ENCODE data around the gene IRAG1. TPM values are rescaled to one million over a fixed set of nuclear protein-coding genes. Genes with fewer than 3 reads are reported as not detected.

IRAG1 gene
- total and polyA plus RNA-seq, 4 experiments from 2014 or later, result not detected

- intact Hi-C loops (cut with micrococcal nuclease), result no loop called here
- no peak for DNase-seq
- Mint-ChIP-seq H3K27me3 (peaks cover 4 to 6% of the 10 kb centered on the region in 2 donors), H3K27ac (no peak overlapping the region), H3K4me3 (no peak overlapping the region), H3K4me1 (peaks cover 8 to 13% (median 11%) of the 10 kb centered on the region in 4 donors), H3K36me3 (no peaks in the 10 kb centered on the region), H3K9me3 (no peaks in the 10 kb centered on the region)
- H3K36me3 ChIP-seq (ENCODE audit: insufficient read depth, low read length), result no peaks in the 10 kb centered on the region
- peaks cover 10% of the 10 kb centered on the region for H3K4me1 ChIP-seq (ENCODE audit: insufficient read depth, low read length)
- no peaks in the 10 kb centered on the region for H3K9me3 ChIP-seq (ENCODE audit: control insufficient read depth in 1 of 2, low read length in 2 of 2)
- CTCF ChIA-PET (ENCODE audit: partially characterized antibody), result no interaction called here
- no peak overlapping the region for H3K4me3 ChIP-seq (ENCODE audit: low read length in 2 of 2)
- no peak overlapping the region for H3K27ac ChIP-seq (ENCODE audit: low read depth, low read length)
- POLR2A ChIA-PET (ENCODE audit: partially characterized antibody), result no interaction called here
- H3K27me3 ChIP-seq (ENCODE audit: insufficient read depth, low read length), result no peaks in the 10 kb centered on the region
These were observed 27.4 kb upstream of the IRAG1 start for GRCh38 chr11:10720881-10721376.

GRCh38 chr11:10719616-10720015, 26.1 kb upstream of the IRAG1 start:
- H3K27me3 ChIP-seq (ENCODE audit: insufficient read depth, low read length), result no peaks in the 10 kb centered on the region
- intact Hi-C loops (cut with micrococcal nuclease), result no loop called here
- no peak for DNase-seq
- CTCF ChIA-PET (ENCODE audit: partially characterized antibody), result interaction anchor here (1.2 kb wide), 1 partner anchor 306 kb away, joined by 3 read pairs; no protein-coding TSS in a partner anchor
- peaks cover 0 to 1% (median under 1%) of the 10 kb centered on the region in 4 donors for H3K4me1 Mint-ChIP-seq
- no peak overlapping the region for H3K27ac ChIP-seq (ENCODE audit: low read depth, low read length)
- H3K27ac Mint-ChIP-seq, result no peak overlapping the region
- no peaks in the 10 kb centered on the region for H3K9me3 ChIP-seq (ENCODE audit: control insufficient read depth in 1 of 2, low read length in 2 of 2)
- H3K36me3 Mint-ChIP-seq, result no peaks in the 10 kb centered on the region
- no peaks in the 10 kb centered on the region for H3K36me3 ChIP-seq (ENCODE audit: insufficient read depth, low read length)
- peaks cover 4 to 6% of the 10 kb centered on the region in 2 donors for H3K27me3 Mint-ChIP-seq
- no peaks in the 10 kb centered on the region for H3K9me3 Mint-ChIP-seq
- POLR2A ChIA-PET (ENCODE audit: partially characterized antibody), result interaction anchor here (1.6 kb wide), 1 partner anchor 260 kb away, joined by 3 read pairs; no protein-coding TSS in a partner anchor
- no peak overlapping the region for H3K4me3 ChIP-seq (ENCODE audit: low read length in 2 of 2)
- no peak overlapping the region for H3K4me3 Mint-ChIP-seq
- H3K4me1 ChIP-seq (ENCODE audit: insufficient read depth, low read length), result no peaks in the 10 kb centered on the region

DNA sequence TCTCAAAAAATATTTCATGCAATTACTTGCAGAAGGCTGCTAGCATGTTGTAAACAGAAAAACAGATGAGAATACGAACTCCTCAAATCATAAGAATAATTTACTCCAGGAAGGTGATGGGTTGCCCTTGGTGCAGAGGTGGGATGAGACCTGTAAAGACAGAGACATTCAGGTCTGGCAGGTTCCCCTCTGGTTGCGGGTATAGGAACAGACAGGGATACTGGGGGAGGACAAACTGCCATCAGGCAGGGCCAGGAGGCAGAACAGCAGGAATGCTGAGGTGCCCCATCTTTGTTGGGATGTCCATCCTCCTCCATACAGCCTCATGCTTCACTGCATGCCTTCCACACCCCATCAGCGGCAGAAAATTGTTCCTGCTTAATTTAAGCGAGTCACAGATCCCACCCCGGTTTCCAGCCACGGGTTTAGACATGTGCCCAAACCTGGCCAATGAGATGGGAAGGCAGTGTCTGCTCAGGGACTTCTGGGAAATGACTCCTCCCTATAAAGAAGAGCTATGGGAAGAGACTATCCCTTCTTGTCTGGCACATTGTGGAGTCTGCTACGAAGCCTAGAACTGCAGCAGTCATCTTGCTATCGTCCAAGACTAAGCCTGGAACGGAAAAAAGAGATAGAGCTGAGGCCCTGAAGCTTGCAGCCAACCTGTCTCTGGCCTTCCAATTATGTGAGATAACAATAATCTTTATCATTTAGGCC, 23.1 kb upstream of the IRAG1 start:
- H3K9me3 Mint-ChIP-seq, result no peaks in the 10 kb centered on the region
- no peaks in the 10 kb centered on the region for H3K36me3 Mint-ChIP-seq
- Histone ChIP-seq H3K4me1 (ENCODE audit: insufficient read depth, low read length) (no peaks in the 10 kb centered on the region), H3K36me3 (ENCODE audit: insufficient read depth, low read length) (no peaks in the 10 kb centered on the region), H3K9me3 (ENCODE audit: control insufficient read depth in 1 of 2, low read length in 2 of 2) (no peaks in the 10 kb centered on the region), H3K27ac (ENCODE audit: low read depth, low read length) (no peak overlapping the region), H3K27me3 (ENCODE audit: insufficient read depth, low read length) (no peaks in the 10 kb centered on the region), H3K4me3 (ENCODE audit: low read length in 2 of 2) (no peak overlapping the region)
- intact Hi-C loops (cut with micrococcal nuclease), result no loop called here
- DNase-seq, result no peak
- no peaks in the 10 kb centered on the region for H3K4me1 Mint-ChIP-seq
- CTCF ChIA-PET (ENCODE audit: partially characterized antibody), result no interaction called here
- no peak overlapping the region for H3K4me3 Mint-ChIP-seq
- H3K27ac Mint-ChIP-seq, result no peak overlapping the region
- POLR2A ChIA-PET (ENCODE audit: partially characterized antibody), result no interaction called here
- H3K27me3 Mint-ChIP-seq, result peaks cover 2 to 4% of the 10 kb centered on the region in 2 donors

- ChIA-PET POLR2A (ENCODE audit: partially characterized antibody) (no interaction called here), CTCF (ENCODE audit: partially characterized antibody) (no interaction called here)
- no peak for DNase-seq
- Mint-ChIP-seq H3K4me3 (no peak overlapping the region), H3K27ac (no peak overlapping the region), H3K36me3 (no peaks in the 10 kb centered on the region), H3K4me1 (no peaks in the 10 kb centered on the region), H3K27me3 (peaks cover 2 to 4% of the 10 kb centered on the region in 2 donors), H3K9me3 (no peaks in the 10 kb centered on the region)
- no peak overlapping the region for H3K27ac ChIP-seq (ENCODE audit: low read depth, low read length)
- H3K36me3 ChIP-seq (ENCODE audit: insufficient read depth, low read length), result no peaks in the 10 kb centered on the region
- no peak overlapping the region for H3K4me3 ChIP-seq (ENCODE audit: low read length in 2 of 2)
- no peaks in the 10 kb centered on the region for H3K9me3 ChIP-seq (ENCODE audit: control insufficient read depth in 1 of 2, low read length in 2 of 2)
- intact Hi-C loops (cut with micrococcal nuclease), result no loop called here
- no peaks in the 10 kb centered on the region for H3K27me3 ChIP-seq (ENCODE audit: insufficient read depth, low read length)
- H3K4me1 ChIP-seq (ENCODE audit: insufficient read depth, low read length), result no peaks in the 10 kb centered on the region
These were observed 22.6 kb upstream of the IRAG1 start for GRCh38 chr11:10716122-10716521.

DNA sequence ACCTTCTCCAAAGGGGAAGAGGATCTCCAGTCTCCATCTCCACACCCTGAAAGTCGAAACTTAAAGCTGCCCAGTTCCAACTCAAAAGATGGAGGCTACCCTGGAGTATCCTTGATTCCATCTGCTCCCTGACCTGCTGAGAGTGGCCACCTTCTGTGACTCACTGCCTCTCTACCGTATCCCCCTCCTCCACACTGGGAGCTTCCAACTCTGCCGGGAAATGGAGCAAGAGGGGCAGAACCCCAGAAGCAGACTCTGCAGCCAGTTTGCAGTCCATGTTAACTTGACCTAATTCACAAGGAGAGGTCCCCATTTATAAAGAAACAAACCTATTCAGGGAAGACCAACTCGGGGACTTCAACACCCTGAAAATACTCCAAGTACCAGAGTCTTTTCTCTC, 22.0 kb upstream of the IRAG1 start:
- Mint-ChIP-seq H3K4me3 (no peak overlapping the region), H3K9me3 (no peaks in the 10 kb centered on the region), H3K27me3 (peaks cover 2 to 4% of the 10 kb centered on the region in 2 donors), H3K27ac (no peak overlapping the region), H3K4me1 (no peaks in the 10 kb centered on the region), H3K36me3 (no peaks in the 10 kb centered on the region)
- intact Hi-C loops (cut with micrococcal nuclease), result no loop called here
- H3K27ac ChIP-seq (ENCODE audit: low read depth, low read length), result no peak overlapping the region
- CTCF ChIA-PET (ENCODE audit: partially characterized antibody), result no interaction called here
- no peaks in the 10 kb centered on the region for H3K4me1 ChIP-seq (ENCODE audit: insufficient read depth, low read length)
- DNase-seq, result no peak
- H3K36me3 ChIP-seq (ENCODE audit: insufficient read depth, low read length), result no peaks in the 10 kb centered on the region
- no peaks in the 10 kb centered on the region for H3K9me3 ChIP-seq (ENCODE audit: control insufficient read depth in 1 of 2, low read length in 2 of 2)
- no peaks in the 10 kb centered on the region for H3K27me3 ChIP-seq (ENCODE audit: insufficient read depth, low read length)
- POLR2A ChIA-PET (ENCODE audit: partially characterized antibody), result no interaction called here
- no peak overlapping the region for H3K4me3 ChIP-seq (ENCODE audit: low read length in 2 of 2)

- ChIA-PET CTCF (ENCODE audit: partially characterized antibody) (interaction anchor here (1.9 kb wide), 1 partner anchor 296 kb away, joined by 4 read pairs; no protein-coding TSS in a partner anchor), POLR2A (ENCODE audit: partially characterized antibody) (no interaction called here)
- Histone ChIP-seq H3K27me3 (ENCODE audit: insufficient read depth, low read length) (no peaks in the 10 kb centered on the region), H3K36me3 (ENCODE audit: insufficient read depth, low read length) (no peaks in the 10 kb centered on the region), H3K9me3 (ENCODE audit: control insufficient read depth in 1 of 2, low read length in 2 of 2) (no peaks in the 10 kb centered on the region), H3K27ac (ENCODE audit: low read depth, low read length) (no peak overlapping the region), H3K4me1 (ENCODE audit: insufficient read depth, low read length) (no peaks in the 10 kb centered on the region), H3K4me3 (ENCODE audit: low read length in 2 of 2) (no peak overlapping the region)
- DNase-seq, result no peak
- Mint-ChIP-seq H3K27me3 (no peaks in the 10 kb centered on the region), H3K4me1 (no peaks in the 10 kb centered on the region), H3K4me3 (no peak overlapping the region), H3K27ac (no peak overlapping the region), H3K36me3 (no peaks in the 10 kb centered on the region), H3K9me3 (no peaks in the 10 kb centered on the region)
- intact Hi-C loops (cut with micrococcal nuclease), result no loop called here
These were observed 15.9 kb upstream of the IRAG1 start for GRCh38 chr11:10709299-10710086.

GRCh38 chr11:10708131-10708530, 14.6 kb upstream of the IRAG1 start:
- H3K27ac ChIP-seq (ENCODE audit: low read depth, low read length), result no peak overlapping the region
- Mint-ChIP-seq H3K4me1 (no peaks in the 10 kb centered on the region), H3K4me3 (no peak overlapping the region), H3K27me3 (no peaks in the 10 kb centered on the region), H3K27ac (no peak overlapping the region), H3K36me3 (no peaks in the 10 kb centered on the region), H3K9me3 (no peaks in the 10 kb centered on the region)
- H3K4me1 ChIP-seq (ENCODE audit: insufficient read depth, low read length), result no peaks in the 10 kb centered on the region
- no peaks in the 10 kb centered on the region for H3K9me3 ChIP-seq (ENCODE audit: control insufficient read depth in 1 of 2, low read length in 2 of 2)
- H3K27me3 ChIP-seq (ENCODE audit: insufficient read depth, low read length), result no peaks in the 10 kb centered on the region
- CTCF ChIA-PET (ENCODE audit: partially characterized antibody), result no interaction called here
- POLR2A ChIA-PET (ENCODE audit: partially characterized antibody), result no interaction called here
- DNase-seq, result no peak
- intact Hi-C loops (cut with micrococcal nuclease), result no loop called here
- no peaks in the 10 kb centered on the region for H3K36me3 ChIP-seq (ENCODE audit: insufficient read depth, low read length)
- no peak overlapping the region for H3K4me3 ChIP-seq (ENCODE audit: low read length in 2 of 2)
